SU-DHL-6 (cell line): ENCODE measurements around the gene MAST4.

Source experiments
- CTCF ChIP-seq: fragments of 200-600 bp; sonication (generic); IDR thresholded peaks from one replicate; pipeline ENCODE4 v1.5.1; 2017; ENCODE audit warnings: antibody characterized with exemption, mild to moderate bottlenecking, low read length, moderate library complexity; ENCODE audit not compliant: insufficient read depth, poor library complexity, severe bottlenecking
- EZH2phosphoT487 ChIP-seq: fragments of 200-600 bp; sonication (generic), shearing (Covaris generic); conservative IDR thresholded peaks from 2 replicates; pipeline ENCODE4 v1.6.1; 2018; ENCODE audit warnings: mild to moderate bottlenecking, antibody characterized with exemption, low read length, moderate library complexity, mixed read lengths

- TF ChIP-seq CTCF = no peak
- TF ChIP-seq EZH2phosphoT487 = no peak
Measured at GRCh38 chr5:67003685-67003934, 407.4 kb downstream of the MAST4 start.
